T follicular helper cell (primary cell): Measurements from ENCODE around the gene BRF1.
"Not testable (repeated sequence)": the region's sequence is repeated elsewhere in the genome, so short reads cannot be mapped to it uniquely, and the experiment has no call there.

Experiments used
- DNase-seq: peaks from one replicate; pipeline ENCODE4 v3.0.0-alpha.2; 2020; ENCODE audit warnings: low read depth

BRF1 gene

DNA sequence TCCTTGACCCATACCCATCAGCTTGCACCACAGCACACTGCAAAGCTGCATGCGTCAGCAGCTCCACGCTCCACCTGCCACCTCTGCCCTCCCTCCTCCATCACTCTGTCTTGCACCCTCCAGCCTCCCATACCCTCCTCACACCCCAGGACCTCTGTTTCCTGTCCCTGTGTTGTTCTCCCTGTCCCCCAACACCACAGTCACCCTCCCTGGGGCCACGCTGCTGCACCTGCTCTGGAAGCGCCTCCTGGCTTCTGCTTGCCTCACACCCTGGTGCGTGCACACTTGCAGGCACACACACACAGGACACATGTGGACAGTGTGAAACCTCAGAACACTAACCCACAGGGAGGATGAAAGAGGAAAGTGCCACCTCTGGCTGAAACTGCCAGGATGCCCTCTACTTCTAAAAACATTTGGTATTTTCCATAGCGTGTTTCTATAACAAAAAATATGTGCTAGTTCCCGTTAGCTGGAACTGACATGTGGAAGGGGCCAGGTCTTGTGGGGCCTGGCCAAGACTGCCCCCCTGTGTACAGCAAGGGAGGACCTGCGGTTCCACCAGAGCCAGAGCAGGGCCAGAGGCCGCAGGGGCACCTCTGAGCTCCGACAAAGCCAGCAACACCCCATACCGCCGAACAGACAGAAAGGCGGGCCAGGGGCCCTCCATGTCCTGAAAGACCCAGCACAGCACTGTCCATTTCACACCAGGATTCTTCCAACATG lies 10.0 kb downstream of the BRF1 start:
- DNase-seq, result no peak

DNA sequence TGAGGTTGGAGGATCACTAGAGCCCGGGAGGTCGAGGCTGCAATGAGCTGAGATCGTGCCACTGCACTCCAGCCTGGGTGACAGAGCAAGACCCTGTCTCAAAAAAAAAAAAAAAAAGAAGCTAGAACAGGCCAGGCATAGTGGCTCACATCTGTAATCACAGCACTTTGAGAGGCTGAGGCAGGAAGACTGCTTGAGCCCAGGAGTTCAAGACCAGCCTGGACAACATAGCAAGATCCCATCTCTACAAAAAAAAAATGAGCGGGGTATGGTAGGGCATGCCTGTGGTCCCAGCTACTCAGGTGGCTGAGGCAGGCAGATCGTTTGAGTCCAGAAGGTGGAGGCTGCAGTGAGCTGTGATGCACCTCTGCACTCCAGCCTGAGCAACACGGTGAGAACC lies 11.9 kb downstream of the BRF1 start:
- not testable (repeated sequence) for DNase-seq

DNA sequence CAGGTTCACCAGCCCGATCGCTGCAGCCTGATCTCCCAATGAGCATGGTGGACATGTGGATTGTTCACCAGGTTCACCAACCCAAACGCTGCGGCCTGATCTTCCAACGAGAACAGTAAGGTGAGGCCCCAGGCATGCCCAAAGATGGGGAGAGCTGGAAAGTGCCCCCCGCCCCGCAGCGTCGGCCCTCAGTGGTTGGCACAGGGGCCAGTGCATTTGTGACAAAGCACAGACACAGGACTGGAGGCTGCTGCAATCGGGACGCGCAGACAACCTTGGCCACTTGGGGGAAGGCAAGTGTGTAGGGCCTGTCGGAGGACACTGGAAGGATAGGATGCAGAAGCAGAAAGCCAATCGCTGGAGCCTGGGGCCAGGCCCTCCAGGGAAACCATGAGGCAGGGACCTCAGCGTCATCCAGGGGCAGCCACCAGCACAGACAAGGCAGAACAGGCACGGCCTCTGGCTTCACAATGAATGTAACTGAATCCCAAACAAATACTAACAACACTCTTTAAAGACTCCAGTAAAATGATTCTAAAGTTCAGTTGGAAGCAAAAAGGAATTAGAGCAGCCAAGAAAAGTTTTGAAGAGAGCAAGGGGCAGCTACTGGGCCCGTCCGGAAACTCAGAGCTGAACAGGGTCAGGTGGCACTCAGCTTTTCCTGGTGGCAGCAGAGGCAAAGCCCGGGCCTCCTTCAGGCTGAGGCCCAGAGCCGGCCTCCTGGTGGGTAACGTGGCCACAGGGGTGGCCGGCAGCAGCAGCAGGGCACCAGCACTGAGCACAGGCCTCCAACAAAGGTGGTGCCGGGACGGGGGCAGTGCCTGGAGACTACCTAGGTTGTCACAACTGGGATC lies 13.3 kb downstream of the BRF1 start:
- DNase-seq, result no peak

DNA sequence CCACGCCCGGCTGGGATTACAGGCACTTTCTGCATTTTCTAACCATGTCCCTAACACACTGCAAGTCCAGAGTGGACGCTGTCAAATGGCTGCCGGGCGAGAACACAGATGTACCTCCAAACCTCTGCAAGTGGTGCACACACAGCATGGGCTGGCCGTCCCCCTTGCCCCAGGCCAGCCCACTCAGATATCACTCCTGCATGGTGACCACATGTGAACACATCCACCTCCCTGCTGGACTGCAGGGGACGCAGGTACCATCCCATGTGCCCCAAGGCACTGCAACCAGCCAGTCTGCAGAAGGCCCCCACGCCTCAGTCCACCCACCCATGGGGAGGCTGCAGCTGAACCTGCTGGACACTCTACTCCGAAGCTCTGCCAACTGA lies 14.0 kb downstream of the BRF1 start:
- no peak for DNase-seq

DNA sequence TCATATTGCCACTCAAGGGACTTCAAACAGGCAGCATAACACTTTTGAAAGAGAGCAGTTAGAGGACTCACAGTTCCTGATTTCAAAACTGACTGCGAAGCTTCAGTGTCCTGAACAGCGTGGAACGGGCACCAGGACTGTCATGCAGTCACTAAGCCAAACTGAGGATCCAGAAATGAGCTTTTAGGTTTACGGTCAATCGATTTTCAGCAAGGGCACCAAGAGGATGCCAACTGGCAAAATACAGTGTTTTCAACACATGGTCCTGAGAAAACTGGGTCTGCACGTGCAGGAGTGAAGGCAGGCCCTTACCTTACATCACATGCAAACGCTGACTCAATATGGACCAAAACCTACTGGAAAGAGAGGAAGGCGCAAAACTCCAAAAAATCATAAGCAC lies 15.6 kb downstream of the BRF1 start:
- DNase-seq, result no peak

DNA sequence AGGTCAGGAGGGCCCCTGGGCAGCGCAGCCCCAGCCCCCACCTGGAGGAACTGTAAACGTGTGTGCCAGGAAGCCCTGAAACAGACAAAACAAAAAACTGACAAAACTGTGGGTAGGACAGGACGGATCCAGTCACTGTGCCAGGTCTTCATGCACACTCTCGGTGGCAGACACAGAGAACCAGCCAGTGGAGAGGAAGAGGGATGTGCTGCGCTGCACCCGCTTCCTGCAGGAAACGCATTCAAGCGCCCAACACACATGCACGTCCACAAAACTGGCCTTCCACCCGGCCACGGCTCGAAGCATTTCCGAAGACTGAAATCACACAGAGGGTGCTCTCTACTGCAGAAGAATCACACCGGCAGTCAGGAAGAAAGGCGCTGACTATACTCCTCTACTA lies 16.9 kb downstream of the BRF1 start:
- DNase-seq, result no peak

DNA sequence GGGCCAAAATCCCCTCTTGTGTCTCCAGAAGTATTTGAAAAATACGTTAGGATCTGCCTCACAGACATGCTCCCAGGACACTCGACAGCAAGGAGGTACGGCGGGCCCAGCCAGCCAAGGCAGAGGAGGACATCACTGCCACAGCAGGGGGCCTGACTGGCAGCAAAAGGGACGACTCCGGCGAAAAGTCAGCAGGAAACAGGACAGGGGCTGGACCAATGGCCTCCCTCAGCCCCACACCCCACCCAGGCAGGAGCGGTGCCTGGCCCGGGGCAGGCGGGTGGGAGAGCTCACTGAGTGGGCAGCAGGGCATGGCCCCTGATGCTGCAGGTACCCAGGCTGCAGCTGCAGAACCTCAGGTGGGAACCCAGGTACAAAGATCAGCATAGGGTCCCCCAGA lies 17.8 kb downstream of the BRF1 start:
- no peak for DNase-seq

DNA sequence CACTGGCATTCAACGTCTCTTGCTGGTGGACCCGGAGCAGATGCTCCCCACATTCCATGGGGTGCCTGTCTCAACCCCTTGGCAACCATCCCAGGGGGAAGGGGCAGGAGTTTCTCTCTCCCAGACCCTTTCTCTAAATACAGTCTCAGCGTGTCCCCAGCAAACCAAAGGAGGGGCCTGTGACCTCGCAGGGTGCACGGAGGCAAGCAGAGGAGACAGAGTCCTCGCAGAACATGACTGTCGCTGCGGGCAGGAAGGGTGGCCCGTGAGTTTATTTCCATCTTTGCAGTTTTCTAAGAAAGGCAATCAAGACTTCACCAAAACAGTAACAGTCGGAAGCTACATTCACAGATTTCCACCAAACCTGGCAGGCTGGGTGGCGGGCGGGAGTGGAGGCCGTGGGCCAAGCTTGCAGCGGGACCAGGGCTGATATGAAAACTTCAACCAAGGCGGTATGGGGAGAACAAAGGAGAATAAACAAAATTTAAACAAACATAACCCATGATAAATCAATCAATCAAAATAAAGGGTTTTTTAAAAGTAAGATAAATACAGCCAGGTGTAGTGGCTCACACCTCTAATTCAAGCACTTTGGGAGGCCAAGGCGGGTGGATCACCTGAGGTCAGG lies 18.6 kb downstream of the BRF1 start:
- DNase-seq, result no peak

DNA sequence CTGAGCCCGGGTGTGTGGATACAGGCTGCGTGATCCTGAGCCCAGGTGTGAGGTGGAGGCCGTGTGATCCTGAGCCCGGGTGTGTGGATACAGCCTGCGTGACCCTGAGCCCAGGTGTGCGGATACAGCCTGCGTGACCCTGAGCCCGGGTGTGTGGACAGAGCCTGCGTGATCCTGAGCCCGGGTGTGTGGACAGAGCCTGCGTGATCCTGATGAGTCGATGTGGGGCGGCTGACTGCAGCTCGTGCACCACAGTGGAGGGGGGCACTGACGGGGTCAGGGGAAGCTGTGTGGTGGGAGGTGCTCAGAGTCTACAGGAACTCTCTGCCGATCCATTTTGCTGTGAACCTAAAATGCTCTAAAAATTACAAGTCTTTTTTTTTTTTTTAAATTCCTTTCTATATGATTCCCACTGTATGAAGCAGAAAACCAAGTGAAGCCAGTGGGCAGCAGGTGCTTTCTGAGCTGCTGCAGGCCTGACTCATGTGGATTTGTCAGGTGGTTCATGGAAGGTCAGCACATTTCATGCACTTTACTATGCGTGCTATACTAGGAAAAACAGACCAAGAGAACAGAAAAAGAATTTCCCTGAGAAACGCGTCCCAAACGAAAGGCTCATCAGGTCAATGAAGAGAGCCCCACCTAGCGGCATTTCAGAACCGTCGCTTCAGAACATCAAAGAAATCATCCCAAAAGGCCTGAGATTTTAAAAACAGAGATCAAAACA lies 19.3 kb downstream of the BRF1 start:
- DNase-seq, result no peak

DNA sequence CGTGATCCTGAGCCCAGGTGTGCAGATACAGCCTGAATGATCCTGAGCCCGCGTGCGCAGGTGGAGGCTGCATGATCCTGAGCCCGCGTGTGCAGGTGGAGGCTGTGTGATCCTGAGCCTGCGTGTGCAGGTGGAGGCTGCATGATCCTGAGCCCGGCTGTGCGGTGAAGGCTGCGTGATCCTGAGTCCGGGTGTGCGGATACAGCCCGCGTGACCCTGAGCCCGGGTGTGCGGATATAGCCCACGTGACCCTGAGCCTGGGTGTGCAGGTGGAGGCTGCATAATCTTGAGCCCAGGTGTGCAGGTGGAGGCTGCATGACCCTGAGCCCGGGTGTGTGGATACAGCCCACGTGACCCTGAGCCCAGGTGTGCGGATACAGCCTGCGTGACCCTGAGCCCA lies 20.3 kb downstream of the BRF1 start:
- DNase-seq, result no peak

DNA sequence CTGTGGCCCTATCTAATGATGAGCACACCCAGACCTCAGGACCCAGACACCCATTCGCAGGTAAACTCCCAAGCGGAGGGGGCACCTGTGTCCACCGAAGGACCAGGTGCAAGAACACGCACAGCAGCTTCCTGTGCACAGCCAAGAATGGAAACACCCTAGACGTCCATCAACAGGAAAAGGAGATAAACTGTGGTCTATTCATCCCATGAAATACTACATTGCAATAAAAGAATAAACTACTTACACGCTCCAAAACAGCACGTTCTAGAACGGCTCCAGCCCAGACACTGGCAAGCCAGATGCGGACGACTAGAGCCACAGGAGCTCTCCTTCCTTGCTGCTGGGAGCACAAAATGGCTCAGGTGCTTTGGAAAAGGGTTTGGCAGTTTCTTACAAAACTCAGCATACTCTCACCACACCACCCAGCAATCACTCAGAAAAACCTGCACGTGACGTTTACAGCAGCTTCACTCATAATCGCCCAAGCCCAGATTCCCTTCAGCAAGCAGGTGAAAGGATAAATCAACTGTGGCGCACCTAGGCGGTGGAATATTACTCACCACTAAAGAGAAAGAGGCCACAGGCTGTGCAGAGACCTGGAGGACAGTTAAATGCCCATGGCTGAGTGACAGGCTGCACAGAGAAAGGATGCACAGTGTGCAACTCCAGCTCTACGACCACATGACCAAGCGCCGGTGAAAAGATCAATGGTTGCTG lies 21.0 kb downstream of the BRF1 start:
- no peak for DNase-seq

DNA sequence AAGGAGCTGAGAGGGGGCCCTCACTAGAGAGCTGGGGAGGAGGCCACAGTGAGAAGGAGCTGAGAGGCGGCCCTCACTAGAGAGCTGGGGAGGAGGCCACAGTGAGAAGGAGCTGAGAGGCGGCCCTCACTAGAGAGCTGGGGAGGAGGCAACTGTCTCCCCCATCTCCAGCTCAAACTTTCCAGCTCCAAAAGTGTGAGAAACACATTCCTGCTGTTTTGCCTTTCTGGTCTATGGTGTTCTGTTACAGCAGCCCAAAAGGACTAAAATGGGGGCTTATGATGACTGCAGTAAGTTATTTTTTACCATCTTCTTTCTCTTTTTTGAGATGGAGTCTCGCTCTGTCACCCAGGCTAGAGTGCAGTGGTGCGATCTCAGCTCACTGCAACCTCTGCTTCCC lies 23.4 kb downstream of the BRF1 start:
- DNase-seq, result not testable (repeated sequence)

DNA sequence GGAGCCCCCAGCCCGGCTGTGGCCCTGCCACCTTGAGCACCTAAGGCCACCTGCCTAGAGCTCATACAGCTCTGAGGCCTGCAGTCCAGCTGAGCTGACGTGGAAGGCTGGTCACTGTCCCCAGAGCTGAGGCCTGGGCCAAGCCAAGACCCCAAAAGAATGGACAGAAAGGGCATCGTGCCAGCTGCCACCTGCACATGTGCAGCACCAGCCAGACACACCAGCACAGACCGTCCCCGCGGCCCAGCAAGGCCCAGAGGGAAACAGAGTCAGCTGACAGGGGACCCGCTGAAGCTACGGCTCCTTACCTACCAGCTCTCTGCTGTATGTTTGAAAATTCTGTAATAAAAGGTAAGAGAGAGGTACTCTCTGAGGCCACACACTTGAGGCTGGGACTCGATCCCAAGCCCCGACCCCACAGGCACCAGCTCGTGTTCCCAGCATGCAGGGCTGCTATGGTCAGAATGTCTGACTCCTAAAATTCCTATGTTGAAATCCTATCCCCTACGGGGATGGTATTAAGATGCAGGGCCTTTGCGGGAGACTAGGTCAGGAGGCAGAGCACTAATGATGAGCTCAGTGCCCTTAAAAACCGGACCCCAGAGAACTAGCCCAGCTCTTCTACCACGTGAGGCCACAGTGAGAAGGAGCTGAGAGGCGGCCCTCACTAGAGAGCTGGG lies 25.4 kb downstream of the BRF1 start:
- no peak for DNase-seq

DNA sequence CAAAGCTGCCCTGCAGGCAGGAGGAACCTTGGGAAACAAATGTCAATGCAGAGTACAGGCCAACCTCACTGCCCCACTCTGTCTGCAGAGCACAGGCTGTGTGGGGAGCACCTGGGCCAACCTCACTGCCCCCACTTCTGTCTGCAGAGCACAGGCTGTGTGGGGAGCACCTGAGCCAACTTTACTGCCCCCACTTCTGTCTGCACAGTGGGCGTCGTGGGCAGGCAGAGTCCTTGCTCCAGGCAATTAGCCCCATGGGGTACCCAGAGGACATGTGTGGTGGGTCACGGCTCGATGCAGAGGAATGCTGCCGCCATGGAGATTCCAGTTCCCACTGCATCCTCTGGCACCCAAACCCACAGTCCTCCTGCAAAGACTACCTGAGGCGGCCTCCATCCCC lies 26.2 kb downstream of the BRF1 start:
- no peak for DNase-seq

DNA sequence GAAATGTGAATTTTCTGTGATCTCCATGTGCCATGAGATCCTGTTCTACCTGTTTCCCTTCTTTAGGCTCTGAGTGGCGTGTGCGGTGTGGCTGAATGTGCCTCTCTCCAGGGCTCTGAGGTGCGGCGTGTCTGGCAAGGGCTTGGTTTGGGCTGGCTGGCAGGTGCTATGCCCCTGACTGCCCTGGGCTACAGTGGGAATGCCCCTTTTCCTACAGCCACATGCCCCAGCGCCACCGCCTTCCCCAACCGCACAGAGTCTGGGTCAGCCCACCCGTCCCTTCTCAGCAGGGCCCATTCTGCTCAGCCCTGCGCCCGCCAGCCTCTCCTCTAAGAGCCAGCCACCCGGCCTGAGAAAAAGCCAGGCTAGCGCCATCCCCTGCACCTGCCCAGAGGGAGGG lies 27.7 kb downstream of the BRF1 start:
- DNase-seq, result no peak

DNA sequence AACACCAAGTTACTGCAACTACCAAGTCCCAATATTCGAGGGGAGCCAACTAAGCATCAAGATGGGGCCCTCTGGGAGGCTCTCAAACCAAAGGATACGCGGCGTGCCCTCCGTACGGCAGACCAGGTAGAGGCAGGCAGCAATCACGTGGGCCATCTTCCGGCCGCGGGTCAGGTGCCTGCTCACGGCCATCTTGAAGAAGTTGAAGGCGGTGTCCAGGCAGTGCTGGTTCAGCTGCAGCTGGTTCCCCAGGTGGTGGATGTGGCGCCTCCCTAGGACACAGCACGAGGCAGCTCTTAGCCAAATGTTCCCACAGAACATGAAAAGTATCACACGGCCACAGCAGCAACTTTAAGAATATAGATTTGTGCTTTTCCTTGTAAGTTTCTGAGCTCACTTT lies 28.2 kb downstream of the BRF1 start:
- DNase-seq, result no peak

DNA sequence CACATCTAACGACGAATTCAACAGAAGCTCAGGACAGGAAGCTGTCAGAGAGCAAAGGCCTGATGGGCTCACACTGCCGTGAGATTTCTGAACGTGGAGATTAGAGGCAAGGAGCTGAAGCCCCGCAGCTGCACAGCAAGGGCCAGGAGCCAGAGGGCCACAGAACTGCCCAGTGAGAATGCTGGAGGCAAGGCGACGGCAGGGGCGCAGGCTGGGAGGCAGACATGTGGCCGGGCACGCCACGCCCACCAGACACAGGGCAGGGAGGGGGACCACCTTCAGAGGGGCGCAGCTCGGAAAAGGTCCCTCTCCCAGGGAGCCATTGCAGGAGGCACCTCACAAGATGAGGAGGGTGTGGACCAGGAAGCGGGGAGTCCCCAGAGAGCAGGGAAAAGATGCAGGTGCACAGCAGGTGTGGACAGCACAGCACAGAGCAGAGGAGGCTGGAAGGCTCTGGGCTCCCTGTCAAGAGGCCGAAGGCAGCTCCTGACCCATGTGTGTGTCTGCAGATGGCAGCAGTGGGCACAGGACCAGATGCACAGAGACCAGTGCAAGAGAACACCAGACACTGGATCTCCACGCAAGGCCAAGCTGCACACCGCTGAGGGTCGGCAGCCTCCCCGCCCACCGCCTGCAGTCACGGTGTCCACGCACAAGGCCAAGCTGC lies 29.4 kb downstream of the BRF1 start:
- DNase-seq, result no peak

DNA sequence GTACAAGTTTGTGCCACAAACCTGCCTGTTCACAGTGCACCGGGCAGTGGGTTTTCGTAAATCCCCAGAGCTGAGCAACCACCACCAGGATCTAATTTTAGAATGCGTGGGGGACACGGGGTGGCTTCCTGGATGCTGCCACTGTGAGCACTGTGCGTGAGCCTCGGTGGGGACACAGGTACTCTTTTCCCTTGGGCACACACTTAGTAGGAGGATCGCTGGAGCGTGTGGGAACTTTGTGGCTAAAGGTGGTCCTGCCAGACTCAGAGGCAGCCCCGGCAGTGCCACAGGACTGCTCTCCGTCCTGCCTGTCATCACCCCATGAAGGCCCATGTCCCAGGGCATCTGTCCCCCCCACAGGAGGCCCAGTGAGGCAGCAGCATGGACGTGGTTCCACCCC lies 31.4 kb downstream of the BRF1 start:
- DNase-seq, result no peak

DNA sequence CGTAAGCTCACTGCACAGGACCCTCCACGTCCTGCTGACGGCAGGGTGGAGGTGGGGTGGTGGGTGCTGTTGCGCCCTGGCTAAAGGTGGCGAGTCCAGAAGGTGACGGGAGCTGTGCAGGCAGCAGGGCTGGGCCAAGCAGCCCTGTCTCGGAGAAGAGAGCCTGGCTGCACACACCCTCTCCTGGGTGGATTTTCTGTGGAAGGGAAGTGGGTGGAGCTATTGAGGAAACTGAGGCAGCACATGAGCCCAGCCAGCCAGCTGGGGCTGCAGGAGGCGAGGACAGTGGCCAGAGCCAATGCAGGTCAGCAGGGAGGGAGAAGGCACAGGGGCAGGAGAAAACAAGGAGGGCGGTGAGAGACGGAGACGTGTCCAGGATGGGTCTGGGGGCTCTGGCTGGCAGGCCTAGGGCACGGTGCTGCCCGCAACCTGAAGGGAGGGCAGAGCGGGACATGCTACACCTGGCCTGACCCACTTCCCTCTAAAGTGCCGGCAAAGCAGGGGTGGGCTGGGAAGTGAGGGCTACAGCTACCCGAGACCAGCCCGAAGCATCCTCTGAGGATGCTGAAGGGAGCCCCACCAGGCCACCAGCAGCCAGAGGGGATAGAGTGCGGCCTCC lies 32.0 kb downstream of the BRF1 start:
- DNase-seq, result no peak
